ENCODE data around the gene TFAP2A.

The TFAP2A gene

DNA sequence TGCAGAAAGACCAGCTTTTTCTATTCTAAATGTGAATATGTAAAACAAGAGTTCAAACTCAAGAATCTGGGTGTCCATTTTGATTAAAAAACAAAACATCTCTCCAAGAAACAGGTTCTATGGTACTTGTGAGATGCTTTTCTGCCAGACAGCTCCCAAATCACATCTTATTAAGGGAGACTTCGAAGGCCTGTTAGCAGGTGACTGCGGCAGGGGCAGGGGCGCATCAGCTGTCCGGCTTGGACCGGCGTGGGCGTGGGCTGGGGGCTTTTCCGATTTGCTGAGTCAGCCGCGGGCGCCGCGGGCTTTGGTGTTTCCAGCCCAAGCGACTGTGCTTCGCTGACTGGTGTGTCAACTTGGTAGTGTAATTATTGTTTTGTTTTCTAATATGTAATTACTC lies 32.6 kb downstream of the TFAP2A start:
- no peak for DNase-seq

GRCh38 chr6:10381830-10382208 lies 33.1 kb downstream of the TFAP2A start:
- no peak for DNase-seq

DNA sequence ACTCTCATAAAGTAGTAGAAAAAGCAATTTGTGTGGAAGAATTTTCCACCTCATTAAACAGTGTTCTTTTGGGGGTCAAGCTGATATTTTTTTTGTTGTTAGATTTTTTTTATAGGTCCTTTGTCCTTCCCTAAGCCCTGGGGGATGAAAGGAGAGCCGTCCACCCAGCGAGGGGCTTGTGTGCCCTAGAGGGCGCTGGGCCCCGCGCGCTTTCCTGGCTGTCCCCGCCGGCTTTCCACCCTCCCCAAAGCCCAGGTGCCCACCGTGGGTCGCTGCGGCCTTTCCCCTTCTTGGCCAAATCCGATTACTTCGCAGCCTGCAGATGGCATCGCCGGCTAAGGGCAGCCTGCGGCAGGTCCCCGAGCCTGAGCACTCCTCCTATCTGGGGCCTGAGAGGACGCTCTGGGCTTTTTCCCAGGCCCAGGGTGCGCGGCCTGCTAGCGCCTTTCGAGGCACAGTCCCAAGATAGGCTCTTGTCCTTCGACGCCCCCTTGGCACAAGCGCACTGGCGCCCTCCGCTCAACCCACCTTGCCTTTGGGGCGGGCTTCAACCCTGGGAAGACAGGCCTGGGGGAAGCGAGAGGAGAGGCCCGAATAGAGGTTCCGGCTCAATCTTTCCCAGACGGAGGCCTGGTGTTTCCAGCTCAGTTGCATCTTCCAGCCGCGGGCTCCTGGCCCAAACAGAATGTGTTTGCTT lies 33.6 kb downstream of the TFAP2A start:
- no peak for DNase-seq

- no peak for DNase-seq
These were observed 39.4 kb downstream of the TFAP2A start for GRCh38 chr6:10375391-10375969.

DNA sequence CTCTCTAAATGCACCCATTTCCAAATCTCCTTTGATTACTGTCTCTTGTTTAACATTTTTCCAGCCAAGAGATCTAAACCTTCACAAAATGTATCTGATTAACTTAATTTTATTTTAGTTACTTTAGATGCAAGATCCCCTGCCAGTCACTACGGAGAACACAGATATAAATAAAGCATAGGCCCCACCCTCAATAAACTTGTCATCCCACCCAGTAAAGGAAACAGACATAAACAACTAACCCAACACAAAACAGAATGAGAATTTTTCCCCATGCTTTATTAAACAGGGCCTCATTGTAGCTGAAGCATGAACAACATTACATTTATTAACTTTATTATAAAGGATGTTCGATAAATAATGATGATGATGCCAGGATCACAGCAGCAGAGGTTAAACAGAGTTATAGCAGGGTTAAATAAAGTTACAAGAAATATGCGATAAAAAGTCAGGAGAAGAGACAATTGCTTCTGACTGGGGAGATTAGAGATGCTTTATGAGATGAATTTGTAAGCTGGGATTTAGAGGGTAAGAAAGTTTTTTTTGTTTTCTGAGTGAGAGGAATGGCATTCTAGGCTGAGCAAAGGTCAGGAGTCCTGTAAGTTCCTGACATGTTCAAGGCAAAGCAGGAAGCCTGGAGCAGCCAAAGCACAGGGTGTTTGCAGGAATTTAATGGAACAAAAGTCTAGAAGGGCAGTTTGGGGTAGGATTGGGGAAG lies 41.1 kb downstream of the TFAP2A start:
- no peak for DNase-seq

GRCh38 chr6:10369896-10370295 lies 45.0 kb downstream of the TFAP2A start:
- DNase-seq: no peak

- no peak for DNase-seq
These were observed 46.0 kb downstream of the TFAP2A start for GRCh38 chr6:10368861-10369260.

DNA sequence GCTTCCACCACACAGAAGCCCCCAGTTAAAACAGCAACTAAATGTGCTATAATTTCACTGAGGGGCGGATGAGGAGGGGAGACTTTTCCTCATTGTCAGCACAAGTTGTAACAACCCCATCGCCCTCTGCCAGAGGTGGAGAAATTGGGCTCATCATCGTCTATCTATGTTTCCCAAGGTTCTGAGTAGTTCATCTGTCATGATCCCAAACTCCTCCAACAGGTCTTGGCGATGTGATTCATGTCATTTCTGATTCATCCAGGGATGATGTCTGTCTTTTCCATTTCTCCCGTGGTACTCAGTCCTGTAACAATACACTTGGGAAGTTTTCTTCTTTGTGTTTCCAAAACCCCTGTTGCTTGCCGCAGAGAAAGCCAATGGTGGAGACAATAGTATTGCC lies 51.0 kb downstream of the TFAP2A start:
- DNase-seq: no peak

DNA sequence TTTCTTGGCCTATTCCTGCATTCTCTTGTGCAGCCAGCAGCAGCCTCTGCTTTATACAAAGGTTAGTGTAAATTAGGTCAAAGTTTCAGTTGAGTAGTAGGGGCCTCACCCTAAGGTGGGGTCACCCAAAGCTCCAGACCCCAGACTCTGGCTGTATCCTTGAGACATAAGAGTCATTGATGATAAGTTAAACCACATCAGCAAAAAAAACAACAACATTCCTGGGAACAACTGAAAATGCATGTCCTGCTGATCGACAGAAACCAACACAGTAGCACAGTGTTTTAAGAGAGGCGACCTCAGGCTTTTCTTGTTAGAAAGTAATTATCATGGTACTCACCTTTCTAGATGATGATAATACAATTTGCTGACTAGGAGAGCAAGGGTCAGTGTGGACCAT lies 52.6 kb downstream of the TFAP2A start:
- DNase-seq: no peak

- no peak for DNase-seq
These were observed 53.4 kb downstream of the TFAP2A start for GRCh38 chr6:10361428-10361827.

GRCh38 chr6:10359581-10359980 lies 55.3 kb downstream of the TFAP2A start:
- DNase-seq: no peak

- DNase-seq: no peak
These were observed 59.7 kb downstream of the TFAP2A start for GRCh38 chr6:10355115-10355702.

DNA sequence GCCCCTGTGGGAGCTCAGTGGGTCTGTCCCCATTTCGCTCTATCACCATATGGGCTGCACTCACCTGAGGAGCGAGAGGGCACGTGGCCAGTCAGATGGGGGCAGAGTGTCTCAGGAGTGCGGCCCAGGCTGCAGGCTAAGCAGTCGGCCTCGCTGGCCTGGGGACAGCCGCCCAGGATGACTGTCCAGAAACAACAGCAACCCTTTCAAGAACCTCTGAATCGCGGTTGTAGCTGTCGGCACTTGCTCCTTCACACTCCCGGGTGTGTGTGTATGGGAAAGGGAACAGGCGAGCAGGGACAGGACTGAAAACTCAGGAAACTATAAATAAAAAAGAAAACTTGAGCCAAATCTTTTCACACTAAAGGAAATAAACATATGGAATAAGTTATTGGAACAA lies 63.1 kb downstream of the TFAP2A start:
- no peak for DNase-seq

DNA sequence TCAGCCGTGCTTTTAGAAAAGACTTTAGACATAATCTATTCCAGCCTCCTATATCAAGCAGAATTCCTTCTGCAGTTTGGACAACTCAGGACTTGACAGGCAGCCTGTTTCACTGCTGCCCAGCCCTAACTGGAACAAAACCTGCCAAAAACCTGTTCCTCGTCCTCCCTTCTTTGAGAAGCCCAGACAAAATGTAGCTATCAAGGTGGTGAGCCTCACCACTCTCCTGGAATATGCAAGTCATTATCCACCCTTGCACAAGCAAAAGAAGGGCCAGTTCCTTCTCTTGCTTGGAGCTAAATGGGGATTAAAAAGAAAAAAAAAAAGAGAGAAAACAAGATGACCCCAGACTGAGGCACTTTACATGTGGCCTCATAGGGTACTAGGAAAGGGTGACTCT lies 64.2 kb downstream of the TFAP2A start:
- DNase-seq: no peak

- no peak for DNase-seq
These were observed 67.1 kb downstream of the TFAP2A start for GRCh38 chr6:10347561-10348327.
